ENCODE measurements around the gene PTPN4. TPM values are rescaled to one million over a fixed set of nuclear protein-coding genes. Genes with fewer than 3 reads are reported as not detected.

PTPN4 gene
- total and polyA plus RNA-seq, 12 donors = 5.2 to 56.5 (median 40.6) TPM

GRCh38 chr2:120005834-120006521, 246.3 kb downstream of the PTPN4 start:
- Histone ChIP-seq H3K4me1 (replicated peaks in 1 of 2) (no peaks in the 10 kb centered on the region), H3K4me3 (no peak overlapping the region), H3K27me3 (no peaks in the 10 kb centered on the region), H3K27ac (no peak overlapping the region), H3K9me3 (replicated peaks in 1 of 3) (no peaks in the 10 kb centered on the region), H3K36me3 (replicated peaks in 1 of 2) (no peaks in the 10 kb centered on the region)
- DNase-seq = no peak
- WGBS, 4 donors = 86 to 95% (median 88%) methylated on average over 11 of the region's 11 CpGs
- TF ChIP-seq POLR2A (IDR thresholded peaks at IDR 0.05) = no peak
- TF ChIP-seq, protein P1, sequence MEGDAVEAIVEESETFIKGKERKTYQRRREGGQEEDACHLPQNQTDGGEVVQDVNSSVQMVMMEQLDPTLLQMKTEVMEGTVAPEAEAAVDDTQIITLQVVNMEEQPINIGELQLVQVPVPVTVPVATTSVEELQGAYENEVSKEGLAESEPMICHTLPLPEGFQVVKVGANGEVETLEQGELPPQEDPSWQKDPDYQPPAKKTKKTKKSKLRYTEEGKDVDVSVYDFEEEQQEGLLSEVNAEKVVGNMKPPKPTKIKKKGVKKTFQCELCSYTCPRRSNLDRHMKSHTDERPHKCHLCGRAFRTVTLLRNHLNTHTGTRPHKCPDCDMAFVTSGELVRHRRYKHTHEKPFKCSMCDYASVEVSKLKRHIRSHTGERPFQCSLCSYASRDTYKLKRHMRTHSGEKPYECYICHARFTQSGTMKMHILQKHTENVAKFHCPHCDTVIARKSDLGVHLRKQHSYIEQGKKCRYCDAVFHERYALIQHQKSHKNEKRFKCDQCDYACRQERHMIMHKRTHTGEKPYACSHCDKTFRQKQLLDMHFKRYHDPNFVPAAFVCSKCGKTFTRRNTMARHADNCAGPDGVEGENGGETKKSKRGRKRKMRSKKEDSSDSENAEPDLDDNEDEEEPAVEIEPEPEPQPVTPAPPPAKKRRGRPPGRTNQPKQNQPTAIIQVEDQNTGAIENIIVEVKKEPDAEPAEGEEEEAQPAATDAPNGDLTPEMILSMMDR (IDR thresholded peaks at IDR 0.05) = no peak
- intact Hi-C loops (cut with DNase I) = no loop called here

GRCh38 chr2:120007851-120008250, 248.1 kb downstream of the PTPN4 start:
- 89 to 97% (median 94%) methylated on average over 4 of the region's 4 CpGs for WGBS, 4 donors
- H3K27ac ChIP-seq = no peak overlapping the region
- H3K9me3 ChIP-seq (replicated peaks in 1 of 3) = no peaks in the 10 kb centered on the region
- peaks cover 0 to 6% of the 10 kb centered on the region in 2 donors for H3K4me1 ChIP-seq (replicated peaks in 1 of 2)
- DNase-seq = no peak
- no peaks in the 10 kb centered on the region for H3K36me3 ChIP-seq (replicated peaks in 1 of 2)
- intact Hi-C loops (cut with DNase I) = no loop called here
- no peak overlapping the region for H3K4me3 ChIP-seq
- H3K27me3 ChIP-seq = no peaks in the 10 kb centered on the region
- TF ChIP-seq, protein P1 (IDR thresholded peaks at IDR 0.05) = no peak
- TF ChIP-seq POLR2A (IDR thresholded peaks at IDR 0.05) = no peak

- no peak for DNase-seq
- Histone ChIP-seq H3K4me1 (replicated peaks in 1 of 2) (peaks cover 4 to 21% of the 10 kb centered on the region in 2 donors), H3K36me3 (replicated peaks in 1 of 2) (no peaks in the 10 kb centered on the region), H3K4me3 (peak overlapping the region in 2 of 4 donors; percentile 72 to 99), H3K27me3 (no peaks in the 10 kb centered on the region), H3K9me3 (replicated peaks in 1 of 3) (no peaks in the 10 kb centered on the region), H3K27ac (peak overlapping the region in 3 of 5 donors; percentile 82 to 91 (median 87))
- no peak for TF ChIP-seq POLR2A (IDR thresholded peaks at IDR 0.05)
- TF ChIP-seq, protein P1 (IDR thresholded peaks at IDR 0.05) = no peak
- intact Hi-C loops (cut with DNase I) = no loop called here
- 21 to 28% (median 28%) methylated on average over 8 of the region's 8 CpGs for WGBS, 4 donors
Observed at GRCh38 chr2:120012363-120012762, 252.6 kb downstream of the PTPN4 start.

GRCh38 chr2:120012771-120013596, 253.3 kb downstream of the PTPN4 start, which contains the start of gene EPB41L5:
Gene EPB41L5 (plus strand): TSS chr2:120013077. CDS start chr2:120019085, 6,008 bp downstream.
- DNase-seq = peak; percentile 91 to 95 (median 93)
- Histone ChIP-seq H3K27me3 (no peaks in the 10 kb centered on the region), H3K4me1 (replicated peaks in 1 of 2) (peaks cover 4 to 23% of the 10 kb centered on the region in 2 donors), H3K27ac (peak within 1 kb of the TSS; percentile 43 to 91 (median 86)), H3K4me3 (peak within 1 kb of the TSS; percentile 72 to 100 (median 93)), H3K36me3 (replicated peaks in 1 of 2) (no peaks in the 10 kb centered on the region), H3K9me3 (replicated peaks in 1 of 3) (no peaks in the 10 kb centered on the region)
- TF ChIP-seq, protein P1 (IDR thresholded peaks at IDR 0.05) = no peak
- peak; percentile 40 to 49 for TF ChIP-seq POLR2A (IDR thresholded peaks at IDR 0.05)
- intact Hi-C loops (cut with DNase I) = no loop called here
- WGBS, 4 donors = 0 to 1% (median 1%) methylated on average over 15 to 104 of the region's 104 CpGs

All from adrenal gland (tissue), 12 donors.